Cardiac muscle cell (in vitro differentiated cells and primary cell): ENCODE results near the gene AGPAT2. TPM values are rescaled to one million over a fixed set of nuclear protein-coding genes. Genes with fewer than 3 reads are reported as not detected.

Experiments used
- DNase-seq, 2 donors: peaks; one replicate each; pipeline versions ENCODE4 v3.0.0 to v3.0.0-alpha.2; 2010 to 2017; ENCODE audit warnings: low read depth in 1 of 2, low spot score in 1 of 2
- H3K27ac ChIP-seq: fragments of 200-600 bp; sonication (generic); 2 replicates; pipeline ENCODE4 v1.5.1; 2016
- H3K27me3 ChIP-seq: fragments of 200-600 bp; sonication (generic); 2 replicates; pipeline ENCODE4 v1.6.0; 2016; ENCODE audit warnings: control low read depth
- H3K36me3 ChIP-seq: fragments of 200-600 bp; sonication (generic); 2 replicates; pipeline ENCODE4 v1.5.1; 2016; ENCODE audit warnings: control low read depth
- H3K4me1 ChIP-seq: fragments of 200-600 bp; sonication (generic); 2 replicates; pipeline ENCODE4 v1.8.1; 2017; ENCODE audit warnings: low read depth, mild to moderate bottlenecking, mixed run types
- H3K4me3 ChIP-seq: fragments of 200-600 bp; sonication (generic); 2 replicates; pipeline ENCODE4 v1.5.1; 2016; ENCODE audit warnings: mild to moderate bottlenecking
- H3K9me3 ChIP-seq: fragments of 200-600 bp; sonication (generic); 2 replicates; pipeline ENCODE4 v1.5.1; 2017; ENCODE audit warnings: low read depth, mild to moderate bottlenecking, control low read depth
- polyA plus RNA-seq: library from polyadenylated mRNA; unstranded; fragments of >200 nt; fragmentation: Nextera tagmentation; extraction: Ambion mirVana; gene quantifications from 2 replicates; pipeline ENCODE4 v1.2.1, GENCODE V29; 2016
- total RNA-seq: library from RNA; depleted of rRNA; stranded (reverse); fragments of >200 nt; gene quantifications from 2 replicates; pipeline ENCODE4 v1.2.3, GENCODE V29; 2016
- TF ChIP-seq, protein P1 (sequence below): IDR thresholded peaks from 2 replicates; pipeline ENCODE4 v1.5.1; 2012; ENCODE audit warnings: low read depth, mild to moderate bottlenecking, low read length

AGPAT2 gene
- total and polyA plus RNA-seq, 2 experiments from 2014 or later = 72.5 to 103 TPM

DNA sequence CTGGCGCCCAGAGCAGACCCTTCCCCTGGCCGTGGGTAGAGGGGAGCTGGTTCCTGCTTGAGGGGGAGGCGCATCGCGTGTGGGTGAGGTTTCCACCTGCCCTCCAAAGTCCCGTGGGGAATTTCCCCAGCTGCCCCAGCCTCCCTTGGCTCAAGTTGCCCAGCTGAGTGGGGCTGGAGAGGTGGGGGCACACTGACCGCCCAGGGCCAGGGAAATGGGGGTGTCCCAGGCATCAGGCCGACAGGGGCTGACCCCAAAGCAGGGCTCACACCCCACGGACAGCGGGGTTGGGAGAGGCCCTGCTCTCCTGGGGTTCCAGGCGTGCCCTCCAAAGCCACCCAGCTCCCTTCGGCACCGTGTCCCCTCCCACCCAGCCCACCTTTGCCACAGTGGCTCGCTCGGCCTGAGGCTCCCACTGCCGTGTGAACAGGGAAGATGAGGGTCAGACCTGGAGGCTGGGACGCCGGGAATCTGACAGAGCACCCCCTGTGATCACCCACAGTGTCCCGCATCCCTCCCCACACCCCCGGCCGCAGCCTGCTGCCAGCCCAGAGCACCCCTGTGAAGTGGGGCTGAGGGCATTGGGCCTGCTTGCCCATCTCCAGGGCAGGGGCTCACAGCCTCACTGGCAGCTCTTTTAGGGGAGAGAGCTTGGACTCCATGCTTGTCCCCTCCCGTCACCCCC lies 25.5 kb downstream of the AGPAT2 start:
- H3K4me1 ChIP-seq = peaks cover 3% of the 10 kb centered on the region
- no peaks in the 10 kb centered on the region for H3K36me3 ChIP-seq
- DNase-seq = no peak
- TF ChIP-seq, protein P1, sequence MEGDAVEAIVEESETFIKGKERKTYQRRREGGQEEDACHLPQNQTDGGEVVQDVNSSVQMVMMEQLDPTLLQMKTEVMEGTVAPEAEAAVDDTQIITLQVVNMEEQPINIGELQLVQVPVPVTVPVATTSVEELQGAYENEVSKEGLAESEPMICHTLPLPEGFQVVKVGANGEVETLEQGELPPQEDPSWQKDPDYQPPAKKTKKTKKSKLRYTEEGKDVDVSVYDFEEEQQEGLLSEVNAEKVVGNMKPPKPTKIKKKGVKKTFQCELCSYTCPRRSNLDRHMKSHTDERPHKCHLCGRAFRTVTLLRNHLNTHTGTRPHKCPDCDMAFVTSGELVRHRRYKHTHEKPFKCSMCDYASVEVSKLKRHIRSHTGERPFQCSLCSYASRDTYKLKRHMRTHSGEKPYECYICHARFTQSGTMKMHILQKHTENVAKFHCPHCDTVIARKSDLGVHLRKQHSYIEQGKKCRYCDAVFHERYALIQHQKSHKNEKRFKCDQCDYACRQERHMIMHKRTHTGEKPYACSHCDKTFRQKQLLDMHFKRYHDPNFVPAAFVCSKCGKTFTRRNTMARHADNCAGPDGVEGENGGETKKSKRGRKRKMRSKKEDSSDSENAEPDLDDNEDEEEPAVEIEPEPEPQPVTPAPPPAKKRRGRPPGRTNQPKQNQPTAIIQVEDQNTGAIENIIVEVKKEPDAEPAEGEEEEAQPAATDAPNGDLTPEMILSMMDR = no peak
- no peaks in the 10 kb centered on the region for H3K27me3 ChIP-seq
- H3K9me3 ChIP-seq = no peaks in the 10 kb centered on the region
- H3K4me3 ChIP-seq = no peak overlapping the region
- H3K27ac ChIP-seq = no peak overlapping the region

DNA sequence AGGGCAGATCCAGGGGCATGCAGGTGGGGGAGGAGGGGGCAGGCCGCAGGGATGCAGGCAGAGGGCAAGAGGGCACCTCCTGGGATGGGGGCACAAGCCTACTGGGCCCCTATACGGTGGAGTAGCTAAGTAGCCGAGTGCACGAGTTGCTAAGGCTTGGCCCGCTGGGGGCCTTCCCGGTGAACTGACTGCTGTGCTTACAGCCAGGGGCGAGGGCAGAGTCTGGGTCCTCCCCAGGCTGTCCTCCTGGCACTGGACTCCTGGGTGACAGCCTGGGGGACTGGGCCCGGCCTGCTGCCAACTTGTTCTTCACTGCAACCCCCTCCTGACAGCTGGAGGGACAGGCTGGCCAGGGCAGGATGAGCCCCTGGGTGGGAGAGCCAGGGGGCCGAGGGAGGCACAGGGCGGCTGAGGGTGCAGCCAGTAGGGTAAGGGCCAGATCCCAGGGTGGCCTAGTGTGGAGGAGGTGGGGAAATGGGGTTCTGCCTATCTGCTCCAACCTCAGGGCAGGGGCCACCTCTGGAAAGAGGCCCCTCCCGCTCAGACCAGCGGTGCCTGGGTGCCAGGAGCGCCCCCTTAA lies 26.2 kb downstream of the AGPAT2 start:
- H3K4me3 ChIP-seq = no peak overlapping the region
- no peaks in the 10 kb centered on the region for H3K9me3 ChIP-seq
- DNase-seq = no peak
- TF ChIP-seq, protein P1 = no peak
- H3K4me1 ChIP-seq = no peaks in the 10 kb centered on the region
- H3K27me3 ChIP-seq = no peaks in the 10 kb centered on the region
- no peaks in the 10 kb centered on the region for H3K36me3 ChIP-seq
- H3K27ac ChIP-seq = no peak overlapping the region

DNA sequence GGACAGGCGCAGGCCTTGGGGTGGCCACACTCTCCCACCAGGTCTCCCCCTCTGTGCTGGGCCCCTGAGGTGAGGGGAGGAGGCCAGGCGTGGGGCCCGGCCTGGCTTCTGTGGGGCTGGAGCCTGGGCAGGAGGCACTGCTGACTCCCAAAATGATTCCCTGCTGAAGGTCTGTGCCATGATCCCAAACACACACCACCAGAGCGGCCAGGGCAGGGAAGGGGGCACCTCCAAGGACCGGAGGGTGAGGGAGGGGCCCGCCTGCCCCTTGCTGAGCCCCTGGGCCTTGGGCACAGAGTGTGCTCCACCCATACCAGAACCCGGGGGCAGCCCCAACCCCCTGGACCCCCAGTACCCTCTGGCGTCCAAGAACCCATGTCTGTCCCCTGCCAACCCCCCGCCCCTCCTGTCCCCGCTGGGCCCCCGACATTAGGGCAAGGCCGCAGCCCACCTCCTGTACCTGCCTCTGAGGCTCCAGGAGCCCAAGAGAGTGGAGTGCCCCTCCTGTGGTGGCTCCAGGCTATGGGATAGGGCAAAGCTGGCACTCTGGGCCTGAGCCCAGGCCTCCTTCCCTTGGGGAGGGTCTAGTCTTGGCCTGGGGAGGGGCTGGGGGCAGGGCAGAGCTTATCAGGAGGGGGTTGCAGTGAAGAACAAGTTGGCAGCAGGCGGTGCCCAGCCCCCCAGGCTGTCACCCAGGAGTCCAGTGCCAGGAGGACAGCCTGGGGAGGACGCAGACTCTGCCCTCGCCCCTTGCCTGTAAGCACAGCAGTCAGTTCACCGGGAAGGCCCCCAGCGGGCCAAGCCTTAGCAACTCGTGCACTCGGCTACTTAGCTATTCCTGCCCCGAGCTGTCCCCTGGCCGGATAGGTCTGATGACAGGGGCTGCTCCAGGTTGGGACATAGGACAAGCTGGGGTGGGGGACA lies 27.1 kb downstream of the AGPAT2 start:
- DNase-seq = no peak
- TF ChIP-seq, protein P1 = no peak
- Histone ChIP-seq H3K4me3 (no peak overlapping the region), H3K4me1 (no peaks in the 10 kb centered on the region), H3K27me3 (no peaks in the 10 kb centered on the region), H3K27ac (no peak overlapping the region), H3K36me3 (no peaks in the 10 kb centered on the region), H3K9me3 (no peaks in the 10 kb centered on the region)

DNA sequence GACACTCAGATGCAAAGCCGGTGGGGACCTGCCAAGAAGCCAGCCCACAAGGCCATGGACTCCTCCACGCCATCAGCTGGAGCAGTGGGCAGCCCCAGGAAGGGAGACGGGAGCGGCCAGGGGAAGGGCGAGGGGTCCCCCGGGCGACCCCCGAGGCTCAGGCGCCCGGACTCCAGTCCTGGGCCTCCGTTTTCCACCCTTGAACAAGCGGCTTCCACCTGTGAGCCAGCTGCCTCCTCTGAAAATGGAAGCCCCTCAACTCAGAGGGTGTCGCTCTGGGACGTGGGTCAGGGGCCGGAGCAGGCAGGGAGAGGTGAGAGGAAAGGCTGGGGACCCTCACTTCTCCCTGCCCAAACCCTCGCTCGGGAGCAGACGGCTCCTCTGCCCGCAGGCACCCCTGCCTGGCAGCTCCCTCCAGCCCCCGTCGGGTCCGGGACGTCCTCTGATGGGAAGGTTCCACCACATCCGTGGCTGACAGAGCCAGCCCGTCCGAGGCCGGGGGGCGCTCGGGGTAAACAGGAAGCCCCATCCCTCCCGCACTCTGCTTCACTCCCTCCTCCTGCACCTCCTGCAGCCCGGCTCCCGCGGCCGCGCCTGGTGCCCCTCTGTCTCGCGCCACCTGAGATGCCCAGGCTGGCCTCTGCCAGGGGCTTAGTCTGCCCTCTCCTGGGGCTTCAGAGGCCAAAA lies 28.3 kb downstream of the AGPAT2 start:
- TF ChIP-seq, protein P1 = no peak
- Histone ChIP-seq H3K9me3 (no peaks in the 10 kb centered on the region), H3K4me1 (no peaks in the 10 kb centered on the region), H3K27me3 (no peaks in the 10 kb centered on the region), H3K27ac (no peak overlapping the region), H3K4me3 (no peak overlapping the region), H3K36me3 (no peaks in the 10 kb centered on the region)
- no peak for DNase-seq

DNA sequence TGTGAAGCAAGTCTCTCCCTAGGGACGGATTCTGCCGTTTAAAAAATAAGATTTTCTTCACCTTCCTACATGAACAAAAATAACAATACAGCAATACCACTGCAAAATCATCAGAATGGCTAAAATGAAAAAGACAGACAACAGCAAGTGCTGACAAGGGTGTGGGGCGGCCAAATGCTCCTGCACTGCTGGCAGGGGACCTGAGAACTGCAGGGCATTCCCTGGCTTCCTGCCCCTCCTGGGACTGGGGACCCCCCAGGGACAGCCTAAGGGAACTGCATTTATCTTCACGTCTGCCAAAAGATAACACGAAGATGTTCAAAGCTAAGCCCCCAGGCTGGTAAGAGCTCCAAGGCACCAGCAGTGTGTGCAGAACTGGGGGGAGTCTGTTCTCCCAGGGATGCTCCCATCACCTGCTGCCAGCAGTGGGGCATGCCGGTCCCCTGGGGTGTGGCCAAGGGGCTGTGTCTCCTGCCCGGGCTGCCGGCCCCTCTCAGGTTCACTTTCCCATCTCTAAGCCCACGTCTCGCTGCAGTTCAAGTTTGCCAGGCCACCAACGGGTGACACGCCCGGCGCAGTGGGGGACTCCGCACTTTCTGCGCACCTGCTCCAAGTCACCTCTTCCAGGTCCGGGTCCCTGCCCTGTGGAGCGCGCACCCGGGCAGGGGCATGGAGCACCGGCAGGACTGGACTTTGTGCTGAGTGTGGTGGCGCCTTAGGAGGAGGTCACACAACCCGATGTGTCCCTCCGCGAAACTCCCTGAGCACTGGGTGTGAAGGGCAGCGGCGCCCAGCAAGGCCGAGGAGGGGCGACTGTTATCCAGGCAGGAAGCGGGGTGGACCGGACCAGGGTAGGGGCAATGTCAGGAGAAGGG lies 29.0 kb downstream of the AGPAT2 start:
- Histone ChIP-seq H3K36me3 (no peaks in the 10 kb centered on the region), H3K27ac (no peak overlapping the region), H3K9me3 (no peaks in the 10 kb centered on the region), H3K4me1 (no peaks in the 10 kb centered on the region), H3K4me3 (no peak overlapping the region), H3K27me3 (no peaks in the 10 kb centered on the region)
- DNase-seq = no peak
- TF ChIP-seq, protein P1 = no peak
